Bronchial epithelial cell (primary cell): ENCODE data around the gene DRD1. TPM values are rescaled to one million over a fixed set of nuclear protein-coding genes. Genes with fewer than 3 reads are reported as not detected.

ENCODE experiments used
- DNase-seq: peaks from one replicate; pipeline ENCODE4 v3.0.0-alpha.2; 2010; ENCODE audit warnings: low read depth
- FAIRE-seq: peaks from 2 replicates; lab custom pipeline; 2011; peaks lifted over from hg19 to GRCh38; lab: Jason Lieb, UNC
- H3K27me3 ChIP-seq: 2 replicates; pipeline ENCODE4 v1.5.1; 2011; ENCODE audit warnings: low read length; ENCODE audit not compliant: control insufficient read depth, insufficient read depth
- H3K36me3 ChIP-seq: 2 replicates; pipeline ENCODE4 v1.5.1; 2011; ENCODE audit warnings: low read length; ENCODE audit not compliant: control insufficient read depth, insufficient read depth
- H3K4me3 ChIP-seq: 2 replicates; pipeline ENCODE4 v1.5.1; 2011; ENCODE audit warnings: mild to moderate bottlenecking, low read depth, low read length, control low read depth
- CTCF ChIP-seq: IDR thresholded peaks from 2 replicates; pipeline ENCODE4 v1.5.1; 2011; ENCODE audit warnings: mild to moderate bottlenecking, moderate library complexity, low read length, control low read depth, inconsistent platforms; ENCODE audit not compliant: insufficient read depth, severe bottlenecking
- total RNA-seq: library from RNA; depleted of rRNA; stranded (reverse); fragments of >200 nt; gene quantifications from 2 replicates; pipeline ENCODE4 v1.2.1, GENCODE V29; 2014

The DRD1 gene
- total RNA-seq, 1 donor from 2014 or later = not detected

GRCh38 chr5:175394601-175395000 lies 49.4 kb downstream of the DRD1 start:
- H3K36me3 ChIP-seq = no peaks in the 10 kb centered on the region
- FAIRE-seq (no peak), DNase-seq (no peak)
- no peak for TF ChIP-seq CTCF
- no peaks in the 10 kb centered on the region for H3K27me3 ChIP-seq
- no peak overlapping the region for H3K4me3 ChIP-seq

- DNase-seq = no peak
- H3K4me3 ChIP-seq = no peak overlapping the region
- FAIRE-seq = no peak
- H3K27me3 ChIP-seq = no peaks in the 10 kb centered on the region
- H3K36me3 ChIP-seq = no peaks in the 10 kb centered on the region
- TF ChIP-seq CTCF = no peak
Measured at GRCh38 chr5:175393897-175394296, 50.1 kb downstream of the DRD1 start.

- no peaks in the 10 kb centered on the region for H3K27me3 ChIP-seq
- DNase-seq (no peak), FAIRE-seq (no peak)
- TF ChIP-seq CTCF = no peak
- no peaks in the 10 kb centered on the region for H3K36me3 ChIP-seq
- no peak overlapping the region for H3K4me3 ChIP-seq
Measured at GRCh38 chr5:175392236-175392635, 51.7 kb downstream of the DRD1 start.

DNA sequence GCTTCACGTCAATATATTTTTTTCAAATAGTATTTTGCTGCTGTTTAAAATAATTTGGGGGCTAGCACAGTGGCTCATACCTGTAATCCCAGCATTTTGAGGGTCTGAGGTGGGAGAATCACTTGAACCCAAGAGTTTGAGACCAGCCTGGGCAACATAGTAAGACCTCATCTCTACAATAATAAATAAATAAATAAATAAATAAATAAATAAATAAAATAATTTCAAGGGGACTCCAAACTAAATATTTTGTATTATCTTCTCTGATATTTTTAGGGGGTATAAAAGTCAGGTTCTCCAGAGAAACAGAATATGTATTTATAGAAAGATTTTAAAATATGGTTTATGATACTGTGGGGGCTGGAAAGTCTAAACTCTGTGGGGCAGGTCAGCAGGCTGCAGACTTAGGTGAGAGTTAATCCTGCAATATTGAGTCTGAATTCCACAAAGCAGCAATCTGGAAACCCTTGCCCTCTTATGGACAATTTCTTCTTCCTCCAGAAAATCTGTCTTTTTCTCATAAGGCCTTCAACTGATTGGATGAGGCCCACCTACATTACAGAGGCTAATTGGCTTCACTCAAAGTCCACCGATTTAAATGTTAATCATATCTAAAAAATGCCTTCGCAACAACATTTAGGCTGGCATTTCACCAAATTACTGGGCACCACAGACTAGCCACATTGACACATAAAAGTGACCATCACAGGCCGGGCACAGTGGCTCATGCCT lies 53.5 kb downstream of the DRD1 start:
- TF ChIP-seq CTCF = no peak
- Histone ChIP-seq H3K4me3 (no peak overlapping the region), H3K27me3 (no peaks in the 10 kb centered on the region), H3K36me3 (no peaks in the 10 kb centered on the region)
- FAIRE-seq (no peak), DNase-seq (no peak)

Other genes starting within 250 kb of the DRD1 start
- gene SFXN1, start 34.4 kb upstream of the DRD1 start, total RNA-seq = 86.2 and 123 TPM in 2 replicates
- not detected in 2 replicates for gene HRH2, start 213.9 kb upstream of the DRD1 start, total RNA-seq